Chondrocyte (in vitro differentiated cells): ENCODE results near the gene PADI4. TPM values are rescaled to one million over a fixed set of nuclear protein-coding genes. Genes with fewer than 3 reads are reported as not detected.

Experiments
- DNase-seq: peaks from one replicate; pipeline ENCODE4 v3.0.0; 2021; ENCODE audit warnings: mixed read lengths, low spot score
- H3K27ac Mint-ChIP-seq: one replicate; pipeline ENCODE4 v1.8.0; 2021; ENCODE audit warnings: mild to moderate bottlenecking, moderate library complexity, mixed read lengths; ENCODE audit not compliant: unreplicated experiment
- H3K27me3 Mint-ChIP-seq: 2 replicates; pipeline ENCODE4 v1.8.0; 2021; ENCODE audit warnings: low read depth, mixed read lengths
- H3K36me3 Mint-ChIP-seq: 2 replicates; pipeline ENCODE4 v1.8.0; 2021; ENCODE audit warnings: low read depth, mixed read lengths
- H3K4me1 Mint-ChIP-seq: 2 replicates; pipeline ENCODE4 v1.8.0; 2021; ENCODE audit warnings: low read depth, mild to moderate bottlenecking, mixed read lengths
- H3K4me3 Mint-ChIP-seq: one replicate; pipeline ENCODE4 v1.8.0; 2021; ENCODE audit warnings: mild to moderate bottlenecking, moderate library complexity, mixed read lengths; ENCODE audit not compliant: unreplicated experiment
- H3K9me3 Mint-ChIP-seq: 2 replicates; pipeline ENCODE4 v1.8.0; 2021; ENCODE audit warnings: low read depth, mixed read lengths
- total RNA-seq: library from RNA; stranded (reverse); gene quantifications from 3 replicates; pipeline ENCODE4 v1.2.1, GENCODE V29; 2021
- TF ChIP-seq, protein P1 (sequence below): fragments of 200-600 bp; sonication (generic); IDR thresholded peaks from 2 replicates; pipeline ENCODE4 v1.5.0; 2021; ENCODE audit warnings: antibody characterized with exemption, mild to moderate bottlenecking, moderate library complexity

Gene PADI4
- total RNA-seq, 1 donor from 2014 or later = not detected

DNA sequence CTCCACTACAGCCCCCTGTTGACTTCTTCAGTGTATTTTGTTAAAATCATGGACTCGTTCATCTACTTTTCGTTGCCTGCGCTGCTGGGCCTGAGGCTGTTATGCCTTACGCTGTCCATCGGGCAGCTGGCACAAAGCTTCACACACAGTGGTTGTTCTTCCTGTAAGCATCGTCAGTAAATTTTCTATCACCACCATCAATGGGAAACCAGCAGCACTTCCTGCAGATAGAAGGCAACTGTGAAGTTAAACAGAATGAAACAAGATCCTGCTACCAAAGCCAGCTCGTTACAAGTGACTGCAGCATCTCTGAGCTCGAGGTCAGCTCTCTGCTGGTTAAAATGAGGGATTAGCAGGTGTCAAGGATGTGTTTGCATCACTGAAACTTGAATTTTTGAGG is 42.1 kb downstream of the PADI4 start:
- Mint-ChIP-seq H3K27me3 (peaks cover 19% of the 10 kb centered on the region), H3K4me1 (peaks cover 5% of the 10 kb centered on the region), H3K27ac (no peak overlapping the region), H3K36me3 (no peaks in the 10 kb centered on the region), H3K9me3 (no peaks in the 10 kb centered on the region), H3K4me3 (no peak overlapping the region)
- no peak for DNase-seq
- TF ChIP-seq, protein P1, sequence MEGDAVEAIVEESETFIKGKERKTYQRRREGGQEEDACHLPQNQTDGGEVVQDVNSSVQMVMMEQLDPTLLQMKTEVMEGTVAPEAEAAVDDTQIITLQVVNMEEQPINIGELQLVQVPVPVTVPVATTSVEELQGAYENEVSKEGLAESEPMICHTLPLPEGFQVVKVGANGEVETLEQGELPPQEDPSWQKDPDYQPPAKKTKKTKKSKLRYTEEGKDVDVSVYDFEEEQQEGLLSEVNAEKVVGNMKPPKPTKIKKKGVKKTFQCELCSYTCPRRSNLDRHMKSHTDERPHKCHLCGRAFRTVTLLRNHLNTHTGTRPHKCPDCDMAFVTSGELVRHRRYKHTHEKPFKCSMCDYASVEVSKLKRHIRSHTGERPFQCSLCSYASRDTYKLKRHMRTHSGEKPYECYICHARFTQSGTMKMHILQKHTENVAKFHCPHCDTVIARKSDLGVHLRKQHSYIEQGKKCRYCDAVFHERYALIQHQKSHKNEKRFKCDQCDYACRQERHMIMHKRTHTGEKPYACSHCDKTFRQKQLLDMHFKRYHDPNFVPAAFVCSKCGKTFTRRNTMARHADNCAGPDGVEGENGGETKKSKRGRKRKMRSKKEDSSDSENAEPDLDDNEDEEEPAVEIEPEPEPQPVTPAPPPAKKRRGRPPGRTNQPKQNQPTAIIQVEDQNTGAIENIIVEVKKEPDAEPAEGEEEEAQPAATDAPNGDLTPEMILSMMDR = no peak

DNA sequence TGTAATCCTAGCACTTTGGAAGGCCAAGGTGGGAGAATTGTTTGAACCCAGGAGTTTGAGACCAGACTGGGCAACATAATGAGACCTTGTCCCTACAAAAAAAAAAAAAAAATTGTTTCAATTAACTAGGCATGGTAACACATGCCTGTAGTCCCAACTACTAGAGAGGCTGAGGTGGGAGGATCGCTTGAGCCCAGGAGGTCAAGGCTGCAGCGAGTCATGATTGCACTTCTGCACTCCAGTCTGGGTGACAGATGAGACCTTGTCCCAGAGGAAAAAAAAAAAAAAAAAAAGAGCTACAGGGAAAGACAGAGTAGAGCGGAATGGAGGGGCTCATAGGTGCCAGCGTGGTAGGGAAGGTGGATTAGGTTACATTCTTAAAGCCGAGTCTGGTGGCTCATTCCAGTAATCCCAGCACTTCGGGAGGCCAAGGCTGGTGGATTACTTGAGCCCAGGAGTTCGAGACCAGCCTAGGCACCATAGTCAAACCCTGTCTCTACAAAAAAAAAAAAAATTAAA is 43.0 kb downstream of the PADI4 start:
- Mint-ChIP-seq H3K4me1 (peaks cover 5% of the 10 kb centered on the region), H3K4me3 (no peak overlapping the region), H3K27ac (no peak overlapping the region), H3K27me3 (peaks cover 19% of the 10 kb centered on the region), H3K9me3 (no peaks in the 10 kb centered on the region), H3K36me3 (no peaks in the 10 kb centered on the region)
- TF ChIP-seq, protein P1 = no peak
- DNase-seq = peak; percentile 2

DNA sequence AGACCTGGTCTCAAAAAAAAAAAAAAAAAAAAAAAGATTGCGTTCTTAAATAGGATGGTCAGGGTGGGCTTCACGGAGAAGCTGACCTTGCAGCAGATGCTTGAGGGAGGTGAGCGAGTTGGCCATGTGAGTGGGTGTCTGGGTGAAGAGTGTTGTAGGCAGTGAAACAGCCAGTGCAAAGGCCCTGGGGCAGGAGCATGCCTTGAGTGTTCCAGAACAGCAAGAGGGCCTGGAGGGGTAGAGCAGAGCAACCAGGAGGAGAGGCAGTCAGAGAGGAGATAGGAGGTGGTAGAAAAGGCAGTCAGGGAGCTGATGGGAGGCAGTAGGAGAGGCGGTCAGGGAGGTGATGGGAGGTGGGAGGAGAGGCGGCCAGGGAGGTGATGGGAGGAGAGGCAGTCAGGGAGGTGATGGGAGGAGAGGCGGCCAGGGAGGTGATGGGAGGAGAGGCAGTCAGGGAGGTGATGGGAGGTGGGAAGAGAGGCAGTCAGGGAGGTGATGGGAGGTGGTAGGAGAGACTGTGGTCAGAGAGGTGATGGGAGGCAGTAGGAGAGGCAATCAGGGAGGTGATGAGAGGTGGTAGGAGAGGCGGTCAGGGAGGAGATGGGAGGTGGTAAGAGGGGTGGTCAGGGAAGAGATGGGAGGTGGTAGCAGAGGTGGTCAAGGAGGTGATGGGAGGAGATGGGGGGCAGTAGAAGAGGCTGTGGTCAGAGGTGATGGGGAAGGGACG is 43.8 kb downstream of the PADI4 start:
- no peak overlapping the region for H3K27ac Mint-ChIP-seq
- no peak for DNase-seq
- H3K4me3 Mint-ChIP-seq = no peak overlapping the region
- peaks cover 5% of the 10 kb centered on the region for H3K4me1 Mint-ChIP-seq
- no peaks in the 10 kb centered on the region for H3K9me3 Mint-ChIP-seq
- TF ChIP-seq, protein P1 = no peak
- H3K36me3 Mint-ChIP-seq = no peaks in the 10 kb centered on the region
- H3K27me3 Mint-ChIP-seq = peaks cover 19% of the 10 kb centered on the region

DNA sequence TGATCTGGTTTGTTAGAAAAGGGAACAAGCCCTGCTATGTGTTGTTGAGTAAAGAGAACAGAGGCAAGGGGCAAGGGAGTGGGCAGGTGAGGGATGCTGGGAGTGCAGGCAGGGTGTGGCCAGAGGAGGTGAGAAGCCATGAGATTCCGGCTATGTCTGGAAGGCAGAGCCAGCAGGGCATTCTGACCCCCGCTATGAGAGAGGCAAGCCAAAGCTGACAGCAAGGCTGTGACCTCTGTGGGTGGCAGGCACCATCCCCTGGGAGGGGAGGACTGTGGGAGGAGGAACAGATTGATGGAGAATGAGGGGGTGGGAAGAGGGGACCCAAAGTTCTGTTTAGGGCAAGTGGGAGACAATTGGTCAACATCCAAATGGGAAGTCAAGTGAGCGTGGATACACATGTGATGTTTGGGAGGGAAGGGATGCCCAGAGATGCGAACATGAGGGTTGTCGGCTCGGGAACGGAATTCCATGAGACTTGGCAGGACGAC is 44.5 kb downstream of the PADI4 start:
- no peaks in the 10 kb centered on the region for H3K36me3 Mint-ChIP-seq
- TF ChIP-seq, protein P1 = no peak
- H3K4me3 Mint-ChIP-seq = no peak overlapping the region
- H3K9me3 Mint-ChIP-seq = no peaks in the 10 kb centered on the region
- H3K4me1 Mint-ChIP-seq = peaks cover 5% of the 10 kb centered on the region
- no peak for DNase-seq
- H3K27ac Mint-ChIP-seq = no peak overlapping the region
- H3K27me3 Mint-ChIP-seq = peaks cover 19% of the 10 kb centered on the region

DNA sequence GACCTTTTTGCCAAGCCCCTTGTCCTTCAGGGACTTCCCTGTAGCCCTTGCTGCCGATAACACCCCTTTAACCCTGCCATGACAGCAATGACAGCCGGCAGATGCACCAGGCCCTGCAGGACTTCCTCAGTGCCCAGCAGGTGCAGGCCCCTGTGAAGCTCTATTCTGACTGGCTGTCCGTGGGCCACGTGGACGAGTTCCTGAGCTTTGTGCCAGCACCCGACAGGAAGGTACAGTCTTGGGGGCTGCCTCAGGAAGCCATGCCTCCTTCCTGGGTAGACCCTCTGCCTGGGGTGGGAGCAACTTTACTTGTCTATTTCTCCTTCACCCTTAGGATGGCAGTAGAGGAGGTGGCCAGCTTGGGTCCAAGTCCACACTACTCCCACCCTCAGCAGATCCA is 47.9 kb downstream of the PADI4 start:
- Mint-ChIP-seq H3K4me1 (no peaks in the 10 kb centered on the region), H3K27me3 (peaks cover 19% of the 10 kb centered on the region), H3K27ac (no peak overlapping the region), H3K9me3 (no peaks in the 10 kb centered on the region), H3K4me3 (no peak overlapping the region), H3K36me3 (no peaks in the 10 kb centered on the region)
- no peak for DNase-seq
- TF ChIP-seq, protein P1 = no peak
